ENCODE results near the gene DDRGK1. TPM values are rescaled to one million over a fixed set of nuclear protein-coding genes. Genes with fewer than 3 reads are reported as not detected.

Gene DDRGK1
- total RNA-seq, 6 experiments from 2014 or later: 30.3 to 68.3 (median 31.5) TPM

DNA sequence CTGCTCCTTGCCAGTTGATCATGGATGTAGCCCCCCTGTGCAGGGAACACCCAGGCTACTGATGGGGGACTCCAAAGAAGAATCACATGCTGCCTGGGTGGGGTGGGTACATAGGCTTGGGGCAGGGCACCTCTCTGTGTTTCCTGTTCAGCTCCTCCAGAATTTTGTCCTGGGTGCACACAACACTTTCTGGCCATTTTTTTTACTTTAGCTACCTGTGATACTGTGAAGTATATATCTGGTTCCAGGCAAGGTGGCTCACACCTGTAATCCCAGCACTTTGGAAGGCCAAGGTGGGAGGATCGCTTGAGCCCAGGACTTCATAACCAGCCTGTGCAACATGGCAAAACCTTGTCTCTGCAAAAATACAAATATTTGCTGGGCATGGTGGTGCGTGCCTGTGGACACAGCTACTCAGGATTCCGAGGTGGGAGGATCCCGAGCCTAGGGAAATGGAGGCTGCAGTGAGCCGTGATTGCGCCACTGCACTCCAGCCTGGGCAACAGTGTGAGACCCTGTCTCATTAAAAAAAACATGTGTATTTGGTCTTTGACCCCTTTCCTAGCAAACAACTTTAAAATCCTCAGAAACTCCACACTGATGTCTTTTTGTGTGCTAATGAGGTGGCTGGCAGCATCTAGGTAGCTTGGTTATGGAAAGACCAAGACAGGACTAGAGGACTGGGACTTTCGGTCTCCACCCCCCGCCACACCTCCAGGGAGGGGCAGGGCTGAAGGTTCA, 20.4 kb upstream of the DDRGK1 start:
- H3K27me3 Mint-ChIP-seq (ENCODE audit: insufficient read depth): peaks cover 2% of the 10 kb centered on the region; the same call in 1 of the 2 replicates
- TF ChIP-seq, protein P1, sequence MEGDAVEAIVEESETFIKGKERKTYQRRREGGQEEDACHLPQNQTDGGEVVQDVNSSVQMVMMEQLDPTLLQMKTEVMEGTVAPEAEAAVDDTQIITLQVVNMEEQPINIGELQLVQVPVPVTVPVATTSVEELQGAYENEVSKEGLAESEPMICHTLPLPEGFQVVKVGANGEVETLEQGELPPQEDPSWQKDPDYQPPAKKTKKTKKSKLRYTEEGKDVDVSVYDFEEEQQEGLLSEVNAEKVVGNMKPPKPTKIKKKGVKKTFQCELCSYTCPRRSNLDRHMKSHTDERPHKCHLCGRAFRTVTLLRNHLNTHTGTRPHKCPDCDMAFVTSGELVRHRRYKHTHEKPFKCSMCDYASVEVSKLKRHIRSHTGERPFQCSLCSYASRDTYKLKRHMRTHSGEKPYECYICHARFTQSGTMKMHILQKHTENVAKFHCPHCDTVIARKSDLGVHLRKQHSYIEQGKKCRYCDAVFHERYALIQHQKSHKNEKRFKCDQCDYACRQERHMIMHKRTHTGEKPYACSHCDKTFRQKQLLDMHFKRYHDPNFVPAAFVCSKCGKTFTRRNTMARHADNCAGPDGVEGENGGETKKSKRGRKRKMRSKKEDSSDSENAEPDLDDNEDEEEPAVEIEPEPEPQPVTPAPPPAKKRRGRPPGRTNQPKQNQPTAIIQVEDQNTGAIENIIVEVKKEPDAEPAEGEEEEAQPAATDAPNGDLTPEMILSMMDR (IDR thresholded peaks at IDR 0.05): no peak
- H3K36me3 Mint-ChIP-seq (ENCODE audit: low read depth): peaks cover 10% of the 10 kb centered on the region; the same call in 1 of the 2 replicates
- H3K27ac Mint-ChIP-seq: no peak overlapping the region
- H3K4me3 Mint-ChIP-seq: no peak overlapping the region
- DNase-seq: no peak
- no peaks in the 10 kb centered on the region for H3K9me3 Mint-ChIP-seq
- H3K4me1 Mint-ChIP-seq (ENCODE audit: low read depth): peaks cover 11% of the 10 kb centered on the region; the same call in 1 of the 2 replicates

DNA sequence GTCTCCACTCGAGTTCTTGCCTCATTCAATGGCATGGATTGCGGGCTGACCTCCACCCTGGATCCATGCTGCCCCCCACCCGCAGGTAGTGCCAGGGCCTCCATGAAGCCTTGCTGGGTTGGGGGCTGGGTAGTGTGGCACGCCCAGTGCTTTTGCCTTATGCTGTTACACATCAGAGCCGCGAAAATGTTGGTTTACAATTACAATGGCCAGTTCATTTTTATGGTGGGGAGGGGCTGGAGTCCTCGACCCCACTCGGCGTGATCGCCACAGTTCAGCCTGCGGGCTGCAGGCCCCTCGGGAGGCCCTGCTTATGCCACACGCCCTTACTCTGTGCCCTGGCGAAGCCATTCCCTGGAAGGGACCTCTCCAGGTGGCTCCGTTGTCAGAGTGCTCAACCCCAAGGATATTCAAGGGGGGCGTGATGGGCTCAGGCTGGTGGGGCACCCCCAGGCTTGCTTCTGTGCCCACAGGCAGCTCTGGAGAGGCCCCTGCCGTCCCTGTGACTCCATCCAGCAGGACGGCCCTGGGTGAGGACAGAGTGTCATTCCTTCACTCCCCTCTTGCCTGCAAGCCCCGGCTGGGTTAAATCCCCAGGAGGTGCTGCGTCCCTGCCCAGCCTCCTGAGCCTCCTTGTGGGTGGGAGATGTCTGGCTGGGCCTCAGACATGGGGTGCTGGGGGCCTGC, 19.7 kb upstream of the DDRGK1 start:
- Mint-ChIP-seq H3K4me3 (no peak overlapping the region), H3K27ac (no peak overlapping the region), H3K9me3 (no peaks in the 10 kb centered on the region), H3K27me3 (ENCODE audit: insufficient read depth) (peaks cover 2% of the 10 kb centered on the region; the same call in 1 of the 2 replicates), H3K4me1 (ENCODE audit: low read depth) (peaks cover 11% of the 10 kb centered on the region; the same call in 1 of the 2 replicates), H3K36me3 (ENCODE audit: low read depth) (peaks cover 10% of the 10 kb centered on the region; the same call in 1 of the 2 replicates)
- TF ChIP-seq, protein P1 (IDR thresholded peaks at IDR 0.05): no peak
- DNase-seq: no peak

DNA sequence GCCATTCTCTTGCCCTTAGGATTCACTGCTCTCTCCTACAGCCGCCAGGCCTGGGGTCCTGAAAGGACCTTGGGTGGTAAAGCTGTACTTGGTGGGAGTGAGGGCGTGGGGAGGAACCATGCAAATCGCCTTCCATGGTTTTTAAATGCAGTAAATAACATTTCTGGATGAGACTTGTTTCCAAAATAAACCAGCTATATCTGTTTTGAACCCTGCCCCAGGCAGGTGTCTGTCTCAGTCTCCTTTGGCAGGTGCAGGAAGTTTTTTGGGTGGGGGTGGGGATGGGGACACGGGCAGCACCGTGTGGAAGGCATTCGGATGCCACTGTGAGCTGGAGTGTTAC, 19.1 kb upstream of the DDRGK1 start:
- DNase-seq: no peak
- H3K36me3 Mint-ChIP-seq (ENCODE audit: low read depth): peaks cover 10% of the 10 kb centered on the region; the same call in 1 of the 2 replicates
- peaks cover 2% of the 10 kb centered on the region; the same call in 1 of the 2 replicates for H3K27me3 Mint-ChIP-seq (ENCODE audit: insufficient read depth)
- no peak overlapping the region for H3K4me3 Mint-ChIP-seq
- H3K27ac Mint-ChIP-seq: no peak overlapping the region
- TF ChIP-seq, protein P1 (IDR thresholded peaks at IDR 0.05): no peak
- peaks cover 11% of the 10 kb centered on the region; the same call in 1 of the 2 replicates for H3K4me1 Mint-ChIP-seq (ENCODE audit: low read depth)
- H3K9me3 Mint-ChIP-seq: no peaks in the 10 kb centered on the region

DNA sequence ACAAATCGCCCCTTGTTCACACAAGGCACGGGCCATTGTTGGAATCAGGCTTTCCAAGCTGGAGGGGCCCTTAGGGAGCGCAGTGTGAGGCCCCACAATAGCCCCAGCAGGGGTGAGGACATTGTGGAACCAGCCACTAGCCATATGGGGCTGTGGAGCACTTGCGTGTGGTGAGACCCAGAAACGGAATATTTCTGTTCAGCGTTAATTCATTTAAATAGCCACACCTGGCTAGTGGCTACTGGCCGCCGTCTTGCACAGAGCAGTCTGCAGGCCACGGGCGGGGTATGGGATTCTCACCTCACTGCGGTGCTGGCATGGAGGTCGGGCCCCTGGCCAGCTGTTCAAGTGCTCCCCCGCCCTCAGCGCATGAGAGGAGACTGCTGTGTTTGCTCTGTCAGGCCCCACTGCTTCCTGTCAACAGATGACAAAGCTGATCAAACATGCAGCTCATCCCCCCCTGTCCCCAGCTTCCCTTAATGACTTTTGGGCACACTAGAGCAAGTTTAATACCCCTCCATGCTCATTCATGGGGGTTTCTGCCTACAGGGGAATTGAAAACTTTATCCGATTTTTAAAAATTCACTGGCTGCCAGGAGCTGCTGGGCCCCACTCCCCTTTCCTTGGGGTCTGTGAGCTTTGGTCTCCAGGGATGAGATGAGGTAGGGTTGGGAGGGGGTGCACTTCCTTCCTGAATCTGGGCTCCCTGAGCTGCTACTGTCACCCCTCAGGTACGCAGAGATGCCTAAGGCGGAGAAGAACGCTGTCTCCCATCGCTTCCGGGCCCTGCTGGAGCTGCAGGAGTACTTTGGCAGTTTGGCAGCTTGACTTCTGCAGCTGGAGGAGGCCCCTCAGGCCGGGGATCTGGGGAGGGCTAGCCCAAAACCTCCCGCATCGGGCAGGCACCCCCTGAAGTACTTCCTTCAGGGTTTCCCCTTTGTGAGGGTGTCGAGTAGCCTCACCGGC, 18.4 kb upstream of the DDRGK1 start:
- DNase-seq: no peak
- H3K27ac Mint-ChIP-seq: no peak overlapping the region
- no peak overlapping the region for H3K4me3 Mint-ChIP-seq
- H3K4me1 Mint-ChIP-seq (ENCODE audit: low read depth): peaks cover 11% of the 10 kb centered on the region; the same call in 1 of the 2 replicates
- TF ChIP-seq, protein P1 (IDR thresholded peaks at IDR 0.05): no peak
- H3K36me3 Mint-ChIP-seq (ENCODE audit: low read depth): peaks cover 10% of the 10 kb centered on the region; the same call in 1 of the 2 replicates
- peaks cover 2% of the 10 kb centered on the region; the same call in 1 of the 2 replicates for H3K27me3 Mint-ChIP-seq (ENCODE audit: insufficient read depth)
- no peaks in the 10 kb centered on the region for H3K9me3 Mint-ChIP-seq
